ENCODE measurements around the gene PET100.

Gene PET100

GRCh38 chr19:7679771-7680605 is 50.4 kb downstream of the PET100 start:
- peaks cover 13% of the 10 kb centered on the region for H3K27me3 Mint-ChIP-seq (ENCODE audit: low read depth)
- H3K4me3 Mint-ChIP-seq: peak overlapping the region; percentile 61
- no peak for DNase-seq (ENCODE audit: low spot score)
- H3K4me1 Mint-ChIP-seq (ENCODE audit: low read depth): peaks cover 27% of the 10 kb centered on the region
- peaks cover 4% of the 10 kb centered on the region for H3K36me3 Mint-ChIP-seq (ENCODE audit: low read depth)
- H3K9me3 Mint-ChIP-seq: no peaks in the 10 kb centered on the region
- H3K27ac Mint-ChIP-seq: peak overlapping the region; percentile 62

- peak; percentile 89 for DNase-seq (ENCODE audit: low spot score)
- peaks cover 12% of the 10 kb centered on the region for H3K27me3 Mint-ChIP-seq (ENCODE audit: low read depth)
- H3K4me3 Mint-ChIP-seq: peak within 1 kb of the TSS; percentile 90
- H3K36me3 Mint-ChIP-seq (ENCODE audit: low read depth): peaks cover 7% of the 10 kb centered on the region
- H3K4me1 Mint-ChIP-seq (ENCODE audit: low read depth): peaks cover 25% of the 10 kb centered on the region
- no peaks in the 10 kb centered on the region for H3K9me3 Mint-ChIP-seq
- H3K27ac Mint-ChIP-seq: peak within 1 kb of the TSS; percentile 93
Measured at GRCh38 chr19:7680606-7681339, 51.2 kb downstream of the PET100 start, which contains the start of gene TRAPPC5. TRAPPC5 (plus strand) TSS chr19:7680833; CDS start chr19:7682254, 1,421 bp downstream.

Measured in T-helper 2 cell treated with Interferon-gamma antibody and Interleukin-4, amounts not matched to agents 5 μg/mL and 100 μg/mL, for 36 hours (primary cell).